HL-60 (cell line): ENCODE data around the gene PPP2R5D.
A peak's percentile ranks its signal among the peaks of the same experiment; 100 is the strongest.

ENCODE experiments used
- DNase-seq, 2 experiments: peaks; one replicate each; pipeline ENCODE4 v3.0.0-alpha.2; 2010 to 2020; ENCODE audit warnings: low read depth in 1 of 2, low spot score in 1 of 2
- H3K27ac ChIP-seq: fragments of 250-450 bp; sonication (Bioruptor Pico); replicated peaks from 2 replicates; pipeline ENCODE4 v1.5.1; 2020; ENCODE audit warnings: mild to moderate bottlenecking, moderate library complexity
- H3K27me3 ChIP-seq: fragments of 250-450 bp; sonication (Bioruptor Pico); 2 replicates; pipeline ENCODE4 v1.5.1; 2021; ENCODE audit warnings: mild to moderate bottlenecking, moderate library complexity; ENCODE audit not compliant: insufficient read depth, poor library complexity, severe bottlenecking
- H3K4me3 ChIP-seq: replicated peaks from 2 replicates; pipeline ENCODE4 v1.5.1; 2011; ENCODE audit warnings: mild to moderate bottlenecking, control low read depth, low read length; ENCODE audit not compliant: insufficient read depth
- GABPA ChIP-seq: IDR thresholded peaks from 2 replicates; pipeline ENCODE4 v1.6.1; 2012; ENCODE audit warnings: low read depth
- POLR2AphosphoS5 ChIP-seq: IDR thresholded peaks from 2 replicates; pipeline ENCODE4 v1.6.1; 2012; ENCODE audit warnings: low read depth
- SPI1 ChIP-seq: IDR thresholded peaks from 2 replicates; pipeline ENCODE4 v1.6.1; 2012; ENCODE audit warnings: low read depth, mild to moderate bottlenecking, borderline replicate concordance
- TF ChIP-seq, protein P1 (sequence below): IDR thresholded peaks from one replicate; pipeline ENCODE4 v1.5.1; 2011; ENCODE audit warnings: low read length, control low read depth, inconsistent platforms; ENCODE audit not compliant: insufficient read depth
- TF ChIP-seq, protein P2 (sequence below): IDR thresholded peaks from 2 replicates; pipeline ENCODE4 v1.6.1; 2012; ENCODE audit warnings: low read depth; ENCODE audit not compliant: insufficient replicate concordance

Gene PPP2R5D

DNA sequence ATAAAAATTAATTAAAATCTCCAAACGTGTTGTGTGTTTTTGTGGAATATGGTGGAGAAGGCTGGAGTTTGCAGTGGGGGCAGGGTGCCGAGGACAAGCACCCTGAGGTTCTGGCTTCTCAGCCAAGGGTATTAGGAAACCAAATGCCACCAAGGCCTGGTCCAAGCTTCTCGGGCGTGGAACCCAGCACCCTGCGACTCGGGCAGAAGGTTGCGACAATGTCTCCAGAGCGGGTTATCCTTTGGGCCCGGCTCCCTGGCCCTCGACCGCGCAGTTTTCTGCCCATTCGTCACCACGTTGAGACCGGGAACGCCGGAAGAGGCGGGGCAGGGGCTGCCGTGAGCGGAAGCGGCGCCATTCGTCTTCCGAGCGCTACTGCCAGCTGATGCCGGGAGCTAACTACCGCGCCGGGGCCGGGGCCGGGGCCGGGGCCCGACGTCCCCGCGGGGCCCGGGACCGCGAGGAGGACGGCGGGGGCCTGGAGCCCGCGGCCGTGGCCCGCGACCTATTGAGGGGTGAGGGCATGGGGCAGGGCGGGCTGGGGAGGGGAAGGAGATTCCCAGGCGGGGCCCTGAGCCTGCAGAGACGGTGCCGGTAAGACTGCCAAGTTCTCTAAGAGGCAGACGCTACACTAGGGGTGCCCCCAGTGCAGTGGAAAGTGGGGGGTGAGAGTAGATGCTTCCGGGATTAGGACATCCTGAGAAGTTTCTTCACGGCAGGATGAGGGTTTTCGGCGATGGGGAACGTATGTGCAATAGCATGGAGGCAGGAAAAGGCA is 37.1 kb downstream of the PPP2R5D start, which contains the start of gene RRP36:
Gene RRP36 (plus strand): TSS at position 354 of the 778 bp plus-strand sequence. CDS start 32 bp downstream, at position 386.
- H3K27ac ChIP-seq, result peak within 1 kb of the TSS; percentile 85
- peak; percentile 70 to 83 for DNase-seq
- peak within 1 kb of the TSS; percentile 79 for H3K4me3 ChIP-seq
- TF ChIP-seq, protein P1, sequence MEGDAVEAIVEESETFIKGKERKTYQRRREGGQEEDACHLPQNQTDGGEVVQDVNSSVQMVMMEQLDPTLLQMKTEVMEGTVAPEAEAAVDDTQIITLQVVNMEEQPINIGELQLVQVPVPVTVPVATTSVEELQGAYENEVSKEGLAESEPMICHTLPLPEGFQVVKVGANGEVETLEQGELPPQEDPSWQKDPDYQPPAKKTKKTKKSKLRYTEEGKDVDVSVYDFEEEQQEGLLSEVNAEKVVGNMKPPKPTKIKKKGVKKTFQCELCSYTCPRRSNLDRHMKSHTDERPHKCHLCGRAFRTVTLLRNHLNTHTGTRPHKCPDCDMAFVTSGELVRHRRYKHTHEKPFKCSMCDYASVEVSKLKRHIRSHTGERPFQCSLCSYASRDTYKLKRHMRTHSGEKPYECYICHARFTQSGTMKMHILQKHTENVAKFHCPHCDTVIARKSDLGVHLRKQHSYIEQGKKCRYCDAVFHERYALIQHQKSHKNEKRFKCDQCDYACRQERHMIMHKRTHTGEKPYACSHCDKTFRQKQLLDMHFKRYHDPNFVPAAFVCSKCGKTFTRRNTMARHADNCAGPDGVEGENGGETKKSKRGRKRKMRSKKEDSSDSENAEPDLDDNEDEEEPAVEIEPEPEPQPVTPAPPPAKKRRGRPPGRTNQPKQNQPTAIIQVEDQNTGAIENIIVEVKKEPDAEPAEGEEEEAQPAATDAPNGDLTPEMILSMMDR, result no peak
- TF ChIP-seq POLR2AphosphoS5, result peak; percentile 81
- TF ChIP-seq SPI1, result peak; percentile 23; the same call in 1 of the 2 replicates
- peak; percentile 80 for TF ChIP-seq GABPA
- TF ChIP-seq, protein P2, sequence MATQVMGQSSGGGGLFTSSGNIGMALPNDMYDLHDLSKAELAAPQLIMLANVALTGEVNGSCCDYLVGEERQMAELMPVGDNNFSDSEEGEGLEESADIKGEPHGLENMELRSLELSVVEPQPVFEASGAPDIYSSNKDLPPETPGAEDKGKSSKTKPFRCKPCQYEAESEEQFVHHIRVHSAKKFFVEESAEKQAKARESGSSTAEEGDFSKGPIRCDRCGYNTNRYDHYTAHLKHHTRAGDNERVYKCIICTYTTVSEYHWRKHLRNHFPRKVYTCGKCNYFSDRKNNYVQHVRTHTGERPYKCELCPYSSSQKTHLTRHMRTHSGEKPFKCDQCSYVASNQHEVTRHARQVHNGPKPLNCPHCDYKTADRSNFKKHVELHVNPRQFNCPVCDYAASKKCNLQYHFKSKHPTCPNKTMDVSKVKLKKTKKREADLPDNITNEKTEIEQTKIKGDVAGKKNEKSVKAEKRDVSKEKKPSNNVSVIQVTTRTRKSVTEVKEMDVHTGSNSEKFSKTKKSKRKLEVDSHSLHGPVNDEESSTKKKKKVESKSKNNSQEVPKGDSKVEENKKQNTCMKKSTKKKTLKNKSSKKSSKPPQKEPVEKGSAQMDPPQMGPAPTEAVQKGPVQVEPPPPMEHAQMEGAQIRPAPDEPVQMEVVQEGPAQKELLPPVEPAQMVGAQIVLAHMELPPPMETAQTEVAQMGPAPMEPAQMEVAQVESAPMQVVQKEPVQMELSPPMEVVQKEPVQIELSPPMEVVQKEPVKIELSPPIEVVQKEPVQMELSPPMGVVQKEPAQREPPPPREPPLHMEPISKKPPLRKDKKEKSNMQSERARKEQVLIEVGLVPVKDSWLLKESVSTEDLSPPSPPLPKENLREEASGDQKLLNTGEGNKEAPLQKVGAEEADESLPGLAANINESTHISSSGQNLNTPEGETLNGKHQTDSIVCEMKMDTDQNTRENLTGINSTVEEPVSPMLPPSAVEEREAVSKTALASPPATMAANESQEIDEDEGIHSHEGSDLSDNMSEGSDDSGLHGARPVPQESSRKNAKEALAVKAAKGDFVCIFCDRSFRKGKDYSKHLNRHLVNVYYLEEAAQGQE, result no peak
- no peaks in the 10 kb centered on the region for H3K27me3 ChIP-seq

DNA sequence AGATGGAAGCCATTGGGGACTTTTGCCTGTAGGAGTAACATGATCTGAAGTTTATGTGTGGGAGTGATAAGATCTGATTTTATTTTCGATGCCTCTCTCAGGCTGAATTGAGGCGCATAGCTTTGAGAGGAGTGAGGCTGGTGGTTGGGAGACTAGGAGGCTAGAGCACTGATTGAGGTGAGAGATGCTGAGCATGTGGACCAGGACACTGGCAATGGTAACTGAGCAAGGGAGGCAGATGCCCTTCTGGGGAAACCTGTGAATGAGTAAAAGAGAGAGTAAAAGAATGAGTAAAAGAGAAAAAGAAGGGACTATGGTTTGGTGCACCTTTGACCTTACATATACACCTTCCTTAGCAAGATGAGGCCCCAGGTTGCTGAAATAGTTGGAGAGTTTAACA is 40.1 kb downstream of the PPP2R5D start:
- no peak overlapping the region for H3K27ac ChIP-seq
- no peaks in the 10 kb centered on the region for H3K27me3 ChIP-seq
- TF ChIP-seq SPI1, result no peak
- TF ChIP-seq GABPA, result no peak
- no peak for TF ChIP-seq POLR2AphosphoS5
- H3K4me3 ChIP-seq, result no peak overlapping the region
- DNase-seq, result no peak

DNA sequence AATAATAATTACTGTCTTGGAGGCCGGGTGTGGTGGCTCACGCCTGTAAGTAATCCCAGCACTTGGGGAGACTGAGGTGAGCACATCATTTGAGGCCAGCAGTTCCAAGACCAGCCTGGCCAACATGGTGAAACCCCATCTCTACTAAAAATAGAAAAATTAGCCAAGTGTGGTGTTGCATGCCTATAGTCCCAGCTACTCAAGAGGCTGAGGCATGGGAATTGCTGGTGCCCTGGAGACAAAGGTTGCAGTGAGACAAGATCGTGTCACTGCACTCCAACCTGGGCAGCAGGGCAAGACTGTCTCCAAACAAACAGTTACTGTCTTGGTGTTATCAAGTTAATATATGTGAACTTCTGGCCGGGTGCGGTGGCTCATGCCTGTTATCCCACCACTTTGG is 42.0 kb downstream of the PPP2R5D start:
- no peak for DNase-seq
- Histone ChIP-seq H3K27me3 (no peaks in the 10 kb centered on the region), H3K4me3 (no peak overlapping the region), H3K27ac (no peak overlapping the region)
- TF ChIP-seq POLR2AphosphoS5 (no peak), GABPA (no peak), SPI1 (no peak)
- TF ChIP-seq, protein P2, result no peak
- TF ChIP-seq, protein P1, result no peak

DNA sequence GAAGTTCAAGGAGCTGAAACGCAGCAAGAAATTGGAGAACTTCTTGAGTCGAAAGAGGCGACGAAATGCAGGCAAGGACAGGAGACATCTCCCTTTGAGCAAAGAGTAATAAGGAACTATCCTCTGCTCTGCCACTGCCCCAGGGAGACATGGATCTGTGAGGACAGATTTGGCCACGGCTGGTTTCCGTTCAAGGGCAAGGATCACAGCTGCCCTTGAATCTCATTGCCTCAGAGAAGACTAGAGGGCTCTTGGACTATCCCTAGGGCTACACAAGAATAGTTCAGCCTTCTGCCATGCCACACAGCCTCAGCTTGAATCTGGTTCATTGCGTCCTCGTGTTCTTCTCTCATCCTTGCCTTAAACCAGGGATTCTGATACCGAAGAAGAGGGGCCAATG is 44.8 kb downstream of the PPP2R5D start:
- Histone ChIP-seq H3K27me3 (no peaks in the 10 kb centered on the region), H3K4me3 (no peak overlapping the region), H3K27ac (no peak overlapping the region)
- TF ChIP-seq POLR2AphosphoS5, result no peak
- TF ChIP-seq GABPA, result no peak
- TF ChIP-seq, protein P1, result no peak
- TF ChIP-seq, protein P2, result no peak
- TF ChIP-seq SPI1, result no peak
- no peak for DNase-seq
